Mesendoderm (in vitro differentiated cells): ENCODE measurements around the gene SLC5A10.
A peak's percentile ranks its signal among the peaks of the same experiment; 100 is the strongest.

Experiments used
- DNase-seq: peaks from one replicate; pipeline ENCODE4 v3.0.0; 2013
- H2AK5ac ChIP-seq: 2 replicates; pipeline ENCODE4 v1.6.1; 2013; ENCODE audit warnings: low read length, inconsistent platforms
- H2BK120ac ChIP-seq: 2 replicates; pipeline ENCODE4 v1.6.1; 2013; ENCODE audit warnings: low read depth, mild to moderate bottlenecking, low read length, moderate library complexity, mixed read lengths
- H2BK15ac ChIP-seq: replicated peaks from 2 replicates; pipeline ENCODE4 v1.6.1; 2013; ENCODE audit warnings: low read depth, mild to moderate bottlenecking, moderate library complexity
- H2BK5ac ChIP-seq: 2 replicates; pipeline ENCODE4 v1.6.1; 2013; ENCODE audit warnings: low read length, inconsistent platforms
- H3K18ac ChIP-seq: 2 replicates; pipeline ENCODE4 v1.6.1; 2013; ENCODE audit warnings: mild to moderate bottlenecking, low read length, mixed read lengths
- H3K23ac ChIP-seq: one replicate; pipeline ENCODE4 v1.6.1; 2013; ENCODE audit warnings: low read length
- H3K27ac ChIP-seq: 2 replicates; pipeline ENCODE4 v1.5.1; 2013; ENCODE audit warnings: low read depth, mild to moderate bottlenecking, inconsistent platforms, low read length, moderate library complexity
- H3K27me3 ChIP-seq: 2 replicates; pipeline ENCODE4 v1.6.1; 2013; ENCODE audit warnings: low read length, control low read depth, mild to moderate bottlenecking, inconsistent platforms; ENCODE audit not compliant: insufficient read depth, poor library complexity
- H3K36me3 ChIP-seq: 2 replicates; pipeline ENCODE4 v1.6.1; 2013; ENCODE audit warnings: low read length, inconsistent platforms; ENCODE audit not compliant: control insufficient read depth, insufficient read depth
- H3K4ac ChIP-seq: one replicate; pipeline ENCODE4 v1.6.1; 2013; ENCODE audit warnings: low read depth, mild to moderate bottlenecking, low read length, moderate library complexity
- H3K4me1 ChIP-seq: 2 replicates; pipeline ENCODE4 v1.6.1; 2013; ENCODE audit warnings: low read depth, low read length, inconsistent platforms; ENCODE audit not compliant: control insufficient read depth
- H3K4me2 ChIP-seq: 2 replicates; pipeline ENCODE4 v1.6.1; 2013; ENCODE audit warnings: low read length
- H3K4me3 ChIP-seq: 2 replicates; pipeline ENCODE4 v1.5.1; 2013; ENCODE audit warnings: mild to moderate bottlenecking, low read length
- H3K56ac ChIP-seq: one replicate; pipeline ENCODE4 v1.6.1; 2013; ENCODE audit warnings: low read length
- H3K79me1 ChIP-seq: 2 replicates; pipeline ENCODE4 v1.6.1; 2013; ENCODE audit warnings: low read length, inconsistent platforms
- H3K79me2 ChIP-seq: 2 replicates; pipeline ENCODE4 v1.6.1; 2013; ENCODE audit warnings: mild to moderate bottlenecking, low read length; ENCODE audit not compliant: control insufficient read depth, insufficient read depth
- H3K9ac ChIP-seq: 2 replicates; pipeline ENCODE4 v1.6.1; 2013; ENCODE audit warnings: low read length, inconsistent platforms
- H4K5ac ChIP-seq: one replicate; pipeline ENCODE4 v1.6.1; 2013; ENCODE audit warnings: low read length
- H4K8ac ChIP-seq: one replicate; pipeline ENCODE4 v1.6.1; 2013; ENCODE audit warnings: low read depth, mild to moderate bottlenecking, control low read depth, low read length, moderate library complexity
- WGBS: extraction: QIAGEN DNeasy Blood & Tissue Kit; methylation state at CpG from one replicate; pipeline ENCODE4 v1.1.7; 2013; ENCODE audit warnings: low lambda C conversion rate, missing lambda C conversion rate; ENCODE audit not compliant: insufficient coverage; ENCODE audit errors: extremely low coverage; 5-methylcytosine and 5-hydroxymethylcytosine counted together

Gene SLC5A10

DNA sequence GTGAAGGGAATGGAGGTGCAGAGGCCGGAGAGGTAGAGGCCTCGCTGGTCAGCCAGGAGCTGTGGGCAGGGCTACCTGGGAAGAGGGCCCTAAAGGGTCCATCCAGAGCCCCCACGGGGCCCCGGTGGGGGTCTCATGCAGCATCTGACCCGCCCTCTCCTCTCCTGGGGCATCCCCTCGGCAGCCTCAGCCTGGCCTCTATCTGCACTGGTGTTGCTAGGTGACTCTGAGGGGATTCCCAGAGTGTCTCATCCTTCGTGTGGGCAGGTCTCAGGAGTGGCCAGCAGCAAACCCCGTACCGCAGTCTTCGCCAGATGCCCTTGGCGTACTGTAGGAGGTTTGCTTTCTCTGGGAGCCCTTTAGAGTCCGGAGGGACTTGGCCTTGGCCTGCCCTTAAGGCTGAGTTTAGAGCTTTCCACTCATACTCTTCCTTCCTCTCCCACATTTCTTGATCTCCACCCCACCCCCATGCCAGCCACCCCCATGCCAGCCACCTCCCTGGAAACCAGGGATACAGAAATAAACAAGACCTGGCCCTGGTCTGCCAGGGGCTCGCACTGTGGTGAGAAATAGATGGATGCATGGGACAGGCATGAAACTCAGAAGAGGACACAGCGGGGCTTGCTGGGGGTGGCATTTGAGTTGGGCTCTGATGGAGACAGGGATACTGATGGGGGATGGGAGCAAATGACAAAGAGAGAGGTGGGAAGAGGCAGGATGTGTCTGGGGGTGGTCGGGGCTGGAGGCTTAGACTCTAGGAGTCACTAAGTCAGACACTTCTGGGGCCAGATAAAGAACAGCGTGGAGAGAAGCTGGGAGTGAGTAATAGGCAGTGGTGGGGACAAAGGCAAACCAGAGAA, 9.9 kb downstream of the SLC5A10 start:
- WGBS, result no CpG with 5 or more reads among the region's 16 CpGs
- no peaks in the 10 kb centered on the region for H3K36me3 ChIP-seq
- H3K56ac ChIP-seq, result peak overlapping the region; percentile 46
- no peak overlapping the region for H3K27ac ChIP-seq
- H3K79me1 ChIP-seq, result no peaks in the 10 kb centered on the region
- H3K27me3 ChIP-seq, result no peaks in the 10 kb centered on the region
- H2AK5ac ChIP-seq, result no peak overlapping the region
- H3K18ac ChIP-seq, result no peak overlapping the region
- DNase-seq, result peak; percentile 56
- H2BK15ac ChIP-seq, result no peak overlapping the region
- no peak overlapping the region for H2BK120ac ChIP-seq
- no peak overlapping the region for H3K23ac ChIP-seq
- H3K4me1 ChIP-seq, result no peaks in the 10 kb centered on the region
- no peak overlapping the region for H3K4me2 ChIP-seq
- no peak overlapping the region for H4K5ac ChIP-seq
- H3K4me3 ChIP-seq, result no peak overlapping the region
- no peak overlapping the region for H3K9ac ChIP-seq
- H3K4ac ChIP-seq, result no peak overlapping the region
- H3K79me2 ChIP-seq, result no peaks in the 10 kb centered on the region
- H2BK5ac ChIP-seq, result no peak overlapping the region
- no peak overlapping the region for H4K8ac ChIP-seq

DNA sequence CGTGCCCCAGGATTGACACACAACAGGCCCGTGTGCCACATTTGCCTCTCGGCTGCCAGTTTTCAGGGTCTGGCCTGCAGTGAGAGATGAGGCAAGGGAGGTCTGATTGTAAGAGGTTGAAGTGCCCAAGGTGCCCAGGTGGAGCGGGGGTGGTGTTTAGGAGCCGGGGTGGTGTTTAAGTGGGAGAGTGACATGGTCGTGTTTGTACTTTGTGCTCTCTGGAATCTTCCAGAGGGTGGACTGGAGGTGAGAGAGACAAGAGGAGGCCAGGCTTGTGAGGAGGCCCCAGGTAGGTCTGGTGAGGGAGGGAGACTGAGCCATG, 10.5 kb downstream of the SLC5A10 start:
- H2BK5ac ChIP-seq, result no peak overlapping the region
- no peak overlapping the region for H4K8ac ChIP-seq
- H4K5ac ChIP-seq, result no peak overlapping the region
- H2AK5ac ChIP-seq, result no peak overlapping the region
- no peak overlapping the region for H3K4ac ChIP-seq
- H3K4me1 ChIP-seq, result no peaks in the 10 kb centered on the region
- no peak overlapping the region for H3K4me3 ChIP-seq
- no peak overlapping the region for H3K9ac ChIP-seq
- H3K4me2 ChIP-seq, result no peak overlapping the region
- no peak for DNase-seq
- no peaks in the 10 kb centered on the region for H3K79me1 ChIP-seq
- no peak overlapping the region for H3K23ac ChIP-seq
- no peaks in the 10 kb centered on the region for H3K27me3 ChIP-seq
- no peaks in the 10 kb centered on the region for H3K36me3 ChIP-seq
- no CpG with 5 or more reads among the region's 6 CpGs for WGBS
- H2BK120ac ChIP-seq, result no peak overlapping the region
- peak overlapping the region; percentile 46 for H3K56ac ChIP-seq
- no peak overlapping the region for H2BK15ac ChIP-seq
- no peak overlapping the region for H3K27ac ChIP-seq
- H3K18ac ChIP-seq, result no peak overlapping the region
- H3K79me2 ChIP-seq, result no peaks in the 10 kb centered on the region

DNA sequence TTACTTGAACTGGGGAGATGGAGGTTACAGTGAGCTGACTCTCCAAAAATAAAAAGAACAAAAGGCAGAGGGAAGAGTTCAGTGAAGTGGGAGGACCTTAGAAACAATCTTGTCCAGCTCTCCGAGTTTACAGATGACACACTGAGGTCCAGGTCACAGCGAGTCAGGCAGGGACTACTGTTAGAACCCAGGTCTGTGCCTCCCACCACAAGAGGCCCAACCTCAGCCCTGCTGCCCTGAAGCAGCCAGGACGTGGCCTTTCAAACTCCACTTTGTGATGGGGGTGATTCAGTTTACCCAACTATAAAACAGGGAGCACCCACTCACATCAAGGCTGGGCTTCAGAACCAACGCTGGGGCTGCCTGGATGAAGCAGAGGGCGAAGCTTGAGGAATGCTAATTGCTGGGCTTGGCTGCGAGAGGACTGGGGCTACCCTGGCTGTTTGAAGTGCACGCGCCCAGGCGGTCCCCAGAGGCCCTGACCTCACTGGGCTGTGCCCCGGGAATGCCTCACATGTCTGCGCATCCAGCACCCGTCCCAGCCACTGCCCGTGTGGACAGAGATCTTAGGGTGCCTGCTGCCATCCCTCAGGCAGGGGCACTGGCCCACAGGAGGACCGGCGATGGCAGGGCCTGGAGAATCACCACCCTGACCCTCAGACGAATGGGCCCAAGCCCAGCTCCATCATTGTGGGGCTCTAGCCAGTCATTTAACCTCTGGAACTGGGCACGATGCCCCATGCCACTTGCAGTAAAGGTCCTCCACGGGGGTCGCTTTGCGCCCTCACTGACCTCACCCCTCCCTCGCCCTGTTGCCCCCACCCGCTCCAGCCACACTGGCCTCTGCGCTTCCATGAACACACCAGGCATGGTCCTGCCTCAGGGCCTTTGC, 11.4 kb downstream of the SLC5A10 start:
- DNase-seq, result no peak
- no peak overlapping the region for H3K9ac ChIP-seq
- H3K4ac ChIP-seq, result no peak overlapping the region
- no peak overlapping the region for H4K8ac ChIP-seq
- no peak overlapping the region for H3K56ac ChIP-seq
- no peaks in the 10 kb centered on the region for H3K79me1 ChIP-seq
- no peak overlapping the region for H3K18ac ChIP-seq
- no peak overlapping the region for H2AK5ac ChIP-seq
- H3K4me2 ChIP-seq, result no peak overlapping the region
- no peak overlapping the region for H2BK120ac ChIP-seq
- H3K4me1 ChIP-seq, result no peaks in the 10 kb centered on the region
- WGBS, result no CpG with 5 or more reads among the region's 23 CpGs
- H3K23ac ChIP-seq, result no peak overlapping the region
- H3K27ac ChIP-seq, result no peak overlapping the region
- H3K27me3 ChIP-seq, result no peaks in the 10 kb centered on the region
- no peaks in the 10 kb centered on the region for H3K79me2 ChIP-seq
- no peak overlapping the region for H2BK5ac ChIP-seq
- no peaks in the 10 kb centered on the region for H3K36me3 ChIP-seq
- no peak overlapping the region for H3K4me3 ChIP-seq
- no peak overlapping the region for H2BK15ac ChIP-seq
- H4K5ac ChIP-seq, result no peak overlapping the region

DNA sequence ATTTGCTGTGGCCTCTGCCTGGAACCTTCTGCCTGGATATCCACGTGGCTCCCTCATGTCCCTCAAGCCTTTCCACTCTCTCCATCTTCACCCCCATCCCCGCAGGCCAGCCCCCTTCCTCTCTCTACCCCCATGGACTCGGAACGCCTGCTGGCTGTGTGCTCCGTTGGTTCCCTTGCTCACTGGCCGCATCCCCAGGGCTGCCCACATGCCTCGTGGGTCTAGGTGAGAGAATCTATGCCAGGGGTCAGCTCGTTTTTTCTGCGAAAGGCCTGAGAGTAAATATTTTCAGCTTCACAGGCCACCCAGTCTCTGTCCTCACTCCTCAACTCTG, 12.0 kb downstream of the SLC5A10 start:
- Histone ChIP-seq H3K27me3 (no peaks in the 10 kb centered on the region), H3K4me2 (no peak overlapping the region), H2BK120ac (no peak overlapping the region), H2BK5ac (no peak overlapping the region), H3K23ac (no peak overlapping the region), H3K4me3 (no peak overlapping the region), H3K79me2 (no peaks in the 10 kb centered on the region), H2BK15ac (no peak overlapping the region), H3K4me1 (no peaks in the 10 kb centered on the region), H3K18ac (no peak overlapping the region), H4K5ac (no peak overlapping the region), H3K36me3 (no peaks in the 10 kb centered on the region), H3K79me1 (no peaks in the 10 kb centered on the region), H4K8ac (no peak overlapping the region), H3K4ac (no peak overlapping the region), H2AK5ac (no peak overlapping the region), H3K27ac (no peak overlapping the region), H3K56ac (no peak overlapping the region), H3K9ac (no peak overlapping the region)
- DNase-seq, result no peak
- no CpG with 5 or more reads among the region's 9 CpGs for WGBS

DNA sequence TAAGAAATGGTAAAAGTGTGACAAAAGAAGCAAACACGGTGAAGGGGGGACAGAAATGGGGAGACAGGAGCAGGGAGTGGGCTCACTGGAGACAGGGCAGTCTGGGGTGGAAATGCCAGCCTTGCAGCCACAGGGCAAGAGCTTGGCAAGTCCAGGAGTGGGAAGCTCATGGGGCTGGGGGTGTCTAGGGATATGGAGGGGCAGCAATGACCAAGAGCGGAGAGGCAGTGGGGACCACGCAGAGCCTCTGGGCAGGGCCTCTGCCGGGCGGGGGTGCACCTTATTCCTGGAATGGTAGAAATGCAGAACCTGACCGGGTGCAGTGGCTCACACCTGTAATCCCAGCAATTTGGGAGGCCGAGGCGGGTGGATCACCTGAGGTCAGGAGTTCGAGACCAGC, 12.6 kb downstream of the SLC5A10 start:
- Histone ChIP-seq H3K18ac (no peak overlapping the region), H2BK120ac (no peak overlapping the region), H3K36me3 (no peaks in the 10 kb centered on the region), H3K4me2 (no peak overlapping the region), H4K8ac (no peak overlapping the region), H2BK15ac (no peak overlapping the region), H3K79me1 (no peaks in the 10 kb centered on the region), H3K79me2 (no peaks in the 10 kb centered on the region), H3K9ac (no peak overlapping the region), H3K4me3 (no peak overlapping the region), H3K23ac (no peak overlapping the region), H3K27ac (no peak overlapping the region), H3K27me3 (no peaks in the 10 kb centered on the region), H3K56ac (no peak overlapping the region), H4K5ac (no peak overlapping the region), H2AK5ac (no peak overlapping the region), H3K4ac (no peak overlapping the region), H2BK5ac (no peak overlapping the region), H3K4me1 (peaks cover 4% of the 10 kb centered on the region)
- no CpG with 5 or more reads among the region's 9 CpGs for WGBS
- no peak for DNase-seq
